GM18505 (cell line): ENCODE measurements around the gene ACTG1.

Experiments used
- ATAC-seq: cut with Tn5 transposase; IDR thresholded peaks from one replicate; pipeline ENCODE4 v1.9.1; 2021; ENCODE audit not compliant: unreplicated experiment
- POLR2A ChIP-seq: IDR thresholded peaks from 4 replicates; pipeline ENCODE4 v1.6.1; 2011; ENCODE audit warnings: borderline replicate concordance; ENCODE audit not compliant: insufficient read depth, insufficient read length; ENCODE audit errors: extremely low read depth

ACTG1 gene

GRCh38 chr17:81460856-81461460, 51.6 kb downstream of the ACTG1 start:
- ATAC-seq, result no peak
- no peak for TF ChIP-seq POLR2A
